Vagina (tissue), 2 donors: ENCODE results near the gene TTC3.

ENCODE experiments used
- CTCF ChIP-seq, 3 experiments: fragments of 450-650 bp in 2 of 3; fragments of 200-600 bp in 1 of 3; sonication (generic) in 1 of 3; IDR thresholded peaks; one replicate each; pipeline ENCODE4 v1.5.1; 2017 to 2019; ENCODE audit warnings: antibody characterized with exemption in 3 of 3, mild to moderate bottlenecking in 2 of 3, moderate library complexity in 2 of 3
- POLR2A ChIP-seq, 2 donors: fragments of 450-650 bp; IDR thresholded peaks; one replicate each; pipeline ENCODE4 v1.6.1; 2017; ENCODE audit warnings: antibody characterized with exemption in 2 of 2, mild to moderate bottlenecking in 2 of 2, moderate library complexity in 2 of 2

GRCh38 chr21:37088186-37088735, 15.2 kb downstream of the TTC3 start:
- no peak for TF ChIP-seq CTCF (IDR thresholded peaks at IDR 0.05)
- no peak for TF ChIP-seq POLR2A (IDR thresholded peaks at IDR 0.05)
